SK-N-MC (cell line): ENCODE measurements around the gene MAML2.

ENCODE experiments used
- EZH2 ChIP-seq: fragments of 200-600 bp; sonication (generic); IDR thresholded peaks from one replicate; pipeline ENCODE4 v1.6.1; 2017; ENCODE audit warnings: antibody characterized with exemption
- FOXP2 ChIP-seq: optimal IDR thresholded peaks from 2 replicates; pipeline ENCODE3; 2011; ENCODE audit warnings: mild to moderate bottlenecking, moderate library complexity; ENCODE audit not compliant: insufficient read depth; ENCODE audit errors: extremely low read length, control extremely low read depth

GRCh38 chr11:96169250-96169649 is 173.7 kb downstream of the MAML2 start:
- no peak for TF ChIP-seq EZH2
- no peak for TF ChIP-seq FOXP2
